ENCODE measurements around the gene CLPSL1.

The CLPSL1 gene

GRCh38 chr6:35759426-35759825 lies 21.4 kb upstream of the CLPSL1 start:
- no peak for DNase-seq

- no peak for DNase-seq
These were observed 15.1 kb upstream of the CLPSL1 start for GRCh38 chr6:35765739-35766138.

- DNase-seq, result no peak
These were observed 11.6 kb upstream of the CLPSL1 start for GRCh38 chr6:35769211-35769610.

- DNase-seq, result no peak
These were observed 9.5 kb upstream of the CLPSL1 start for GRCh38 chr6:35771343-35771627.

GRCh38 chr6:35774116-35774794 lies 6.6 kb upstream of the CLPSL1 start:
- DNase-seq, result no peak

GRCh38 chr6:35775031-35775430 lies 5.8 kb upstream of the CLPSL1 start:
- DNase-seq, result no peak

- DNase-seq, result no peak
These were observed 4.2 kb upstream of the CLPSL1 start, which contains the start of gene CLPSL2 for GRCh38 chr6:35776364-35777215. Gene CLPSL2, plus strand, starts transcription at chr6:35776598. Its CDS starts 21 bp downstream, at chr6:35776619.

- no peak for DNase-seq
These were observed 3.3 kb upstream of the CLPSL1 start for GRCh38 chr6:35777356-35778102.

GRCh38 chr6:35778437-35778836 lies 2.4 kb upstream of the CLPSL1 start:
- DNase-seq, result no peak

- no peak for DNase-seq
These were observed 471 bp downstream of the CLPSL1 start for GRCh38 chr6:35781290-35781689.

- no peak for DNase-seq
These were observed 1.6 kb downstream of the CLPSL1 start for GRCh38 chr6:35782424-35782823.

GRCh38 chr6:35784200-35784599 lies 3.4 kb downstream of the CLPSL1 start:
- no peak for DNase-seq

GRCh38 chr6:35786272-35786671 lies 5.5 kb downstream of the CLPSL1 start:
- no peak for DNase-seq

DNA sequence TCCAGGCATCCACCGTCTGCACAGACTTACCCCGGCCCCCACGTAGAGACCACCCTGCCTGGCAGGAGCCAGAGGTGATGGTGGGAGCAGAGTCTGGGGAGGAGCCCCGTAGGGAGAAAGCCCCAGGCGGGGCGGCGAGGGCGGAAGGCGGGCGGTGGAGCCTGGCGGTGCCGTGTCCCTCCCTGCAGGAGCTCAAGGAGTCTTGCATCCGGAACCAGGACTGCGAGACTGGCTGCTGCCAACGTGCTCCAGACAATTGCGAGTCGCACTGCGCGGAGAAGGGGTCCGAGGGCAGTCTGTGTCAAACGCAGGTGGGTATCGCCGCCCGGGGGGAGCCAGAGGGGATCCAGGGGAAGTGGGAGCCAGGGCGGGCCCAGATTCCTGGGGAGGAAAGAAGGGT lies 6.0 kb downstream of the CLPSL1 start:
- no peak for DNase-seq

- DNase-seq, result no peak
These were observed 6.7 kb downstream of the CLPSL1 start for GRCh38 chr6:35787266-35788218.

DNA sequence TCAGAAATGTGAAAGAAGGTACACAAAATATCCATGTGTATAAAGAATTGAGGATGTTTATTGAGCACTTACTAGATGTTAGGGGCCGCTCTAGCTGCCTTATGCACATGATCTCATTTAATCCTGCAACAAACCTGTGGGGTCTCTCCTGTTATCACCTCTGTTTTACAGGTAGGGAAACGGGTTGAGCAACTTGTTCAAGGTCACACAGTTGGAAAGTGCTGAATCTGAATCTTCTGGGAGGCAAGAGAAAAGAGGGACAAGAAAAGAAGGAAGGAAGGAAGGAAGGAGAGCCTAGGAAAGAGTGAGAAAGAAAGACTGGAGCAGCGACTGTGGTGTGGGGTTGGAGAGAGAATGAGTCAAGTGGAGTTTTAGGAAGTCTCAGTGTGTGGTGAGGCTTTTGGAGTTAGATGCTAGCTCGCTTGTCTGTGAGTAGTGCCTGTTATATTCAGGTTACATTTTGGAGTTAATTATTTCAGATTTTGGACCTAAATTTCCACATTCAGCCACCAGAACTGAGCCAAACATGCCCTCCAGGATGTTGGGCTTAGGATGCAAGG lies 7.7 kb downstream of the CLPSL1 start:
- DNase-seq, result no peak

GRCh38 chr6:35790683-35791082 lies 9.9 kb downstream of the CLPSL1 start:
- DNase-seq, result no peak

- DNase-seq, result no peak
These were observed 14.0 kb downstream of the CLPSL1 start for GRCh38 chr6:35794536-35795452.

DNA sequence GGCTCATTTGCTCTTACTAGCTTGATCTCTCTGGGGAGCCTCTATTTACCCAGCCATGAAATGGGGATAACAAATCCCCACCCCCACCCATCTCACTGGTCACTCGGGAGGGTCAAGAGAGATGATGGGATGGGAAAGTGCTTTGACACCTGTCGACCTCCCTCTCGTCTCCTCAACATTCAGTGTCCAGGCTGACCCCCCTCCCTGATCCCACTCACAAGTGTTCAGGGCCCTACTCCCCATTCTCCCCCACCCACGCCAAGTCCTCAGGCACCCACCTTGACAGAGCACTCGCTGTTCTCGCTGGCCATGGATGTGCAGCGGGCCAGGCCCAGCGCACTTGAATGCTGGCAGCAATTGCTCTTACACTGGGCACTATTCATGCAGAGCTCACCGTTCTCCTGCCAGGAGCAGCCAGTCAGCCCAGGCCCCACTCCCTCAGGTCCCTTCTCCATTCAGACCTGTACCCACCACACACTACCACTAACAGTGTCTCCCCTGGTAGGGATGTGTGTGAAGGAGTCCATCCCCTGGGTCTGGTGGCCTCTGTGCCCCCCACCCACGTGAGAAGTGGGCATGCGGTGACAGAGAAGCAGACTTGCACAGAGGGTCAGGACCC lies 14.7 kb downstream of the CLPSL1 start:
- no peak for DNase-seq

DNA sequence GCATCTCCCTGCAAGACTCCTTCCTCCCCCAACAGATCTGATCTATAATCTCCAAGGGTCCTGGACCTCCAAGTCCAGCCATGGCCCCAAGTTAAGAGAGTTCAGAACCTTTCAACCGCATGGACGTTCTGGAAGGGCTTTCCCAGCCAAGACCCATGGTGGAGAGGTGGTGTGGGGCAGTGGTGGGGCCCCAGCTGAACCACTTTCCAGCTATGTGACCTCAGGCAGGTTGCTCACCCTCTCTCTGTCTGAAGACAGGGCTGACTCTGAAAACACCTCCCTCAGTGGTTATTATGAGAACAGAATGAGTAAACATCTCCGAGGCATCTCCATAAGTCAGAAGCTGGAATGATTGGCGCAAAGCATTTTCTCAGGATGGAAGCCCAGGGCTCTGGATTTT lies 15.4 kb downstream of the CLPSL1 start:
- DNase-seq, result no peak
